ENCODE data around the gene ZBBX.

Gene ZBBX

DNA sequence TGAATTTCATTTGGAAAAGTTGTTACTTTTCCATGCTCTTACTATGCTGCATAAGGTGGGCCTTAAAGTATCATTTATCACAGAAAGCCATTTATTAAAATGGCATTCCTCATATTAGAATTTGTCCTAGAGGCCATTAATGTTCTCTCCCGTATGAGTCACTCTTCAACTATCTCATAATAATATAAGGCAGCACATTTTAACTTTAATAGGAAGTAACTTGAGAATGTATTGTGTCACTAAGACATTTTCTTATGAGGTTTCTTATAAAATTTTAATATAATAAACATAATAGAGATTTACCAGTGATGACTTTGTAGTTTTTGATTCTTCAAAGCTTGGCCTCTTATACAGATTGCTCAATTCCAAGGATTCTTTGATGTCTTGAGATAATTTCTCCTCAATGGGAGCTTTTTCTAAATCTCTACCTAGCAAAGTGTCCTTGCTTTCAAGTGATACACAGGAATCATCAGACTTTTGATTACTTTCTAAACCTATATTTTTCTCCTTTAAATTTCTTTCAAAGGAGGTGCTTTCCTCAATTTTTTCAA lies 74.7 kb downstream of the ZBBX start:
- ATAC-seq (ENCODE audit: insufficient read depth, low read depth) (no peak), DNase-seq (no peak)
- Histone ChIP-seq H2AFZ (ENCODE audit: low read depth, low read length) (no peak overlapping the region), H3K9me3 (ENCODE audit: insufficient read depth, low read length, severe bottlenecking) (no peaks in the 10 kb centered on the region), H3K36me3 (ENCODE audit: insufficient read depth, low read length) (no peaks in the 10 kb centered on the region), H3K27me3 (ENCODE audit: insufficient read depth, low read length, poor library complexity) (no peaks in the 10 kb centered on the region), H4K20me1 (ENCODE audit: insufficient read depth, low read length) (no peaks in the 10 kb centered on the region), H3K9ac (ENCODE audit: low read depth, low read length) (no peak overlapping the region), H3K4me2 (ENCODE audit: insufficient read depth, low read length) (no peak overlapping the region), H3K79me2 (ENCODE audit: insufficient read depth, low read length) (no peaks in the 10 kb centered on the region), H3K4me1 (ENCODE audit: insufficient read depth, low read length) (no peaks in the 10 kb centered on the region), H3K27ac (ENCODE audit: low read length) (no peak overlapping the region), H3K4me3 (ENCODE audit: low read depth in 1 of 2, low read length in 2 of 2) (no peak overlapping the region)
- no peak for TF ChIP-seq EZH2 (IDR thresholded peaks at IDR 0.05; ENCODE audit: borderline replicate concordance, low read depth, low read length, severe bottlenecking)
- TF ChIP-seq, protein P1, sequence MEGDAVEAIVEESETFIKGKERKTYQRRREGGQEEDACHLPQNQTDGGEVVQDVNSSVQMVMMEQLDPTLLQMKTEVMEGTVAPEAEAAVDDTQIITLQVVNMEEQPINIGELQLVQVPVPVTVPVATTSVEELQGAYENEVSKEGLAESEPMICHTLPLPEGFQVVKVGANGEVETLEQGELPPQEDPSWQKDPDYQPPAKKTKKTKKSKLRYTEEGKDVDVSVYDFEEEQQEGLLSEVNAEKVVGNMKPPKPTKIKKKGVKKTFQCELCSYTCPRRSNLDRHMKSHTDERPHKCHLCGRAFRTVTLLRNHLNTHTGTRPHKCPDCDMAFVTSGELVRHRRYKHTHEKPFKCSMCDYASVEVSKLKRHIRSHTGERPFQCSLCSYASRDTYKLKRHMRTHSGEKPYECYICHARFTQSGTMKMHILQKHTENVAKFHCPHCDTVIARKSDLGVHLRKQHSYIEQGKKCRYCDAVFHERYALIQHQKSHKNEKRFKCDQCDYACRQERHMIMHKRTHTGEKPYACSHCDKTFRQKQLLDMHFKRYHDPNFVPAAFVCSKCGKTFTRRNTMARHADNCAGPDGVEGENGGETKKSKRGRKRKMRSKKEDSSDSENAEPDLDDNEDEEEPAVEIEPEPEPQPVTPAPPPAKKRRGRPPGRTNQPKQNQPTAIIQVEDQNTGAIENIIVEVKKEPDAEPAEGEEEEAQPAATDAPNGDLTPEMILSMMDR (IDR thresholded peaks at IDR 0.05; ENCODE audit: borderline replicate concordance, extremely low read depth, low read length, poor library complexity, severe bottlenecking): no peak

DNA sequence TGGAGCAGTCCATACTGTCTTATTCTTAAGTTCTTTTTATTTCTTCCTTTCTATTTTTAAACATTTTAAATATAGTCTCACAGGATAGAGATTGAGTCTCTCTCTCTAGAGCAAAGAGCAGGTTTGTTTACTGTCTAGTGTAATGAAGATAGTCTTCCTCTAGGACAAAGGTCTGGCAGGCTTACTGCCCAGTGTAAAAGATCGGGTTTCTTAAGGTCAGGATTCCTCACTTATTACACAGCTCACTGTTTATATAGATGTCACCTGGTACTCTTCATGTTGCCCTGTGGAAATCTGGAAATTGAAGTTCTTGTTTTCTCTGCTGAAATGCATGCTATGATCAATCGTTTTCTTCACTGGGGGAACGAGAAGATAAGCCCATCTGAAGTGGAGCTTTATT lies 76.0 kb downstream of the ZBBX start:
- ATAC-seq (ENCODE audit: insufficient read depth, low read depth) (no peak), DNase-seq (no peak)

DNA sequence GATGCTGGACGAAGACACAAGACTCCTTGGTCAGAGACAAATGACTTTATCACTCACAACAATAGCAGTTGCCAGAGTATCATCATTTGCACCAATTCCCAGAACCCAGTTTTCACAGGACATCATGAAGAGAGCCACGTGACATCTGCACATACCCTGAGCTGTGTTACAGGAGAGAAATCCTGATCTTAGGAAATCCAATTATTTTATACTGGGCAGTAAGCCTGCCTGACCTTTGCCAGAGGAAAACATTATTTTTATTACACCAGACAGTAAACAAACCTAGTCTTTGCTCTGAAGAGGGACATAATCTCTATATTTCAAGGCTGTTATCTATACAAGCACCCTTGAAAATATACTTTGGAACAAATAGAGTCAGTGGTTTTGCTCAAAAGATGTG lies 77.4 kb downstream of the ZBBX start:
- no peaks in the 10 kb centered on the region for H3K9me3 ChIP-seq (ENCODE audit: insufficient read depth, low read length, severe bottlenecking)
- H3K36me3 ChIP-seq (ENCODE audit: insufficient read depth, low read length): no peaks in the 10 kb centered on the region
- H3K79me2 ChIP-seq (ENCODE audit: insufficient read depth, low read length): no peaks in the 10 kb centered on the region
- H3K4me2 ChIP-seq (ENCODE audit: insufficient read depth, low read length): no peak overlapping the region
- no peak for TF ChIP-seq EZH2 (IDR thresholded peaks at IDR 0.05; ENCODE audit: borderline replicate concordance, low read depth, low read length, severe bottlenecking)
- TF ChIP-seq, protein P1 (IDR thresholded peaks at IDR 0.05; ENCODE audit: borderline replicate concordance, extremely low read depth, low read length, poor library complexity, severe bottlenecking): no peak
- no peaks in the 10 kb centered on the region for H3K4me1 ChIP-seq (ENCODE audit: insufficient read depth, low read length)
- no peaks in the 10 kb centered on the region for H4K20me1 ChIP-seq (ENCODE audit: insufficient read depth, low read length)
- H3K27me3 ChIP-seq (ENCODE audit: insufficient read depth, low read length, poor library complexity): no peaks in the 10 kb centered on the region
- no peak overlapping the region for H3K27ac ChIP-seq (ENCODE audit: low read length)
- ATAC-seq (ENCODE audit: insufficient read depth, low read depth): no peak
- no peak for DNase-seq
- H2AFZ ChIP-seq (ENCODE audit: low read depth, low read length): no peak overlapping the region
- no peak overlapping the region for H3K9ac ChIP-seq (ENCODE audit: low read depth, low read length)
- H3K4me3 ChIP-seq (ENCODE audit: low read depth in 1 of 2, low read length in 2 of 2): no peak overlapping the region

More for the DNA sequence above, 76.0 kb downstream of the ZBBX start:
- no peaks in the 10 kb centered on the region for H4K20me1 ChIP-seq (ENCODE audit: insufficient read depth, low read length)
- H2AFZ ChIP-seq (ENCODE audit: low read depth, low read length): no peak overlapping the region
- TF ChIP-seq, protein P1 (IDR thresholded peaks at IDR 0.05; ENCODE audit: borderline replicate concordance, extremely low read depth, low read length, poor library complexity, severe bottlenecking): no peak
- TF ChIP-seq EZH2 (IDR thresholded peaks at IDR 0.05; ENCODE audit: borderline replicate concordance, low read depth, low read length, severe bottlenecking): no peak
- no peak overlapping the region for H3K4me3 ChIP-seq (ENCODE audit: low read depth in 1 of 2, low read length in 2 of 2)
- H3K36me3 ChIP-seq (ENCODE audit: insufficient read depth, low read length): no peaks in the 10 kb centered on the region
- no peaks in the 10 kb centered on the region for H3K79me2 ChIP-seq (ENCODE audit: insufficient read depth, low read length)
- no peak overlapping the region for H3K4me2 ChIP-seq (ENCODE audit: insufficient read depth, low read length)
- H3K4me1 ChIP-seq (ENCODE audit: insufficient read depth, low read length): no peaks in the 10 kb centered on the region
- no peak overlapping the region for H3K9ac ChIP-seq (ENCODE audit: low read depth, low read length)
- H3K27me3 ChIP-seq (ENCODE audit: insufficient read depth, low read length, poor library complexity): no peaks in the 10 kb centered on the region
- H3K9me3 ChIP-seq (ENCODE audit: insufficient read depth, low read length, severe bottlenecking): no peaks in the 10 kb centered on the region
- H3K27ac ChIP-seq (ENCODE audit: low read length): no peak overlapping the region

DNA sequence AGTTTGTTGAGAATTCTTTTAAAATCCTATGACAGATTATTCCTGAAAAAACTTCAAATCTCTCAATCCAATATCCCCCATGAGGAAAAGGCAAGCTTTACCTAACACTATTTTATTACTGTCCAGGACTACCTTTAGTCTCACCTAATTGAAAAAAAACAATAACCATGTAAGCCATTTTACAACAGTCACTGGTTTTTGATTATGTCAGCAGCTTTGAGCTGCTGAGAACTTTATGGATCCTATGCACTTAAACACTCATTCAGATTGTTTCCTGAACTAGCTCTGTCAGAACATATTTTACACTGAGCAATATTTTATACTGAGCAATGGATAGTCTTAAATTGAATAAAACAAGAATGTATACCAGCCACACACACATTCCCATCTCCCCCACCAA lies 79.9 kb downstream of the ZBBX start:
- no peaks in the 10 kb centered on the region for H3K4me1 ChIP-seq (ENCODE audit: insufficient read depth, low read length)
- no peak overlapping the region for H3K27ac ChIP-seq (ENCODE audit: low read length)
- no peak for TF ChIP-seq EZH2 (IDR thresholded peaks at IDR 0.05; ENCODE audit: borderline replicate concordance, low read depth, low read length, severe bottlenecking)
- TF ChIP-seq, protein P1 (IDR thresholded peaks at IDR 0.05; ENCODE audit: borderline replicate concordance, extremely low read depth, low read length, poor library complexity, severe bottlenecking): no peak
- ATAC-seq (ENCODE audit: insufficient read depth, low read depth) (no peak), DNase-seq (no peak)
- H3K27me3 ChIP-seq (ENCODE audit: insufficient read depth, low read length, poor library complexity): no peaks in the 10 kb centered on the region
- H3K9me3 ChIP-seq (ENCODE audit: insufficient read depth, low read length, severe bottlenecking): no peaks in the 10 kb centered on the region
- no peaks in the 10 kb centered on the region for H3K36me3 ChIP-seq (ENCODE audit: insufficient read depth, low read length)
- no peak overlapping the region for H3K4me3 ChIP-seq (ENCODE audit: low read depth in 1 of 2, low read length in 2 of 2)
- no peak overlapping the region for H2AFZ ChIP-seq (ENCODE audit: low read depth, low read length)
- no peak overlapping the region for H3K9ac ChIP-seq (ENCODE audit: low read depth, low read length)
- no peaks in the 10 kb centered on the region for H3K79me2 ChIP-seq (ENCODE audit: insufficient read depth, low read length)
- no peaks in the 10 kb centered on the region for H4K20me1 ChIP-seq (ENCODE audit: insufficient read depth, low read length)
- H3K4me2 ChIP-seq (ENCODE audit: insufficient read depth, low read length): no peak overlapping the region

Data from DND-41 (cell line).